ENCODE data around the gene SIRT7.

SIRT7 gene

DNA sequence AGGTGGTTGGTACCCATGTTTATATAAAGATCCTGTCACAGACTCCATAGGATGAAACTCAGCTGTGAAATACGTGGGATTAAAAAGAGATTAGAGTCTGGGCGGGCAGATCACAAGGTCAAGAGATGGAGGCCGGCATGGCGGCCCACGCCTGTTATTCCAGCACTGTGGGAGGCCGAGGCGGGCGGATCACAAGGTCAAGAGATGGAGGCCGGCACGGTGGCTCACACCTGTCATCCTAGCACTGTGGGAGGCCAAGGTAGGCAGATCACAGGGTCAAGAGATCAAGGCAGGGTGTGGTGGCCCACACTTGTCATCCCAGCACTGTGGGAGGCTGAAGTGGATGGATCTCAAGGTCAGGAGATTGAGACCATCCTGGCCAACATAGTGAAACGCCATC, 22.6 kb downstream of the SIRT7 start:
- Histone ChIP-seq H3K79me2 (peaks cover 8% of the 10 kb centered on the region), H3K27ac (no peak overlapping the region), H3K9ac (no peak overlapping the region), H3K4me1 (peaks cover 6% of the 10 kb centered on the region), H3K4me3 (ENCODE audit: low read depth, low read length) (no peak overlapping the region), H2AFZ (no peak overlapping the region), H3K27me3 (ENCODE audit: control insufficient read depth, insufficient read depth, low read length) (no peaks in the 10 kb centered on the region), H3K36me3 (ENCODE audit: control insufficient read depth, insufficient read depth, low read length) (no peaks in the 10 kb centered on the region), H3K9me3 (ENCODE audit: control insufficient read depth, low read length) (no peaks in the 10 kb centered on the region), H3K4me2 (ENCODE audit: low read length) (no peak overlapping the region)
- TF ChIP-seq CTCF (IDR thresholded peaks at IDR 0.05) = no peak

- Histone ChIP-seq H3K4me2 (ENCODE audit: low read length) (no peak overlapping the region), H3K9me3 (ENCODE audit: control insufficient read depth, low read length) (no peaks in the 10 kb centered on the region), H3K36me3 (ENCODE audit: control insufficient read depth, insufficient read depth, low read length) (no peaks in the 10 kb centered on the region), H3K9ac (no peak overlapping the region), H3K4me3 (ENCODE audit: low read depth, low read length) (peak overlapping the region; percentile 54), H2AFZ (no peak overlapping the region), H3K79me2 (peaks cover 15% of the 10 kb centered on the region), H3K4me1 (peaks cover 12% of the 10 kb centered on the region), H3K27ac (no peak overlapping the region), H3K27me3 (ENCODE audit: control insufficient read depth, insufficient read depth, low read length) (no peaks in the 10 kb centered on the region)
- no peak for TF ChIP-seq CTCF (IDR thresholded peaks at IDR 0.05)
Measured at GRCh38 chr17:81891303-81891552, 26.7 kb downstream of the SIRT7 start.

GRCh38 chr17:81890447-81891302, 27.3 kb downstream of the SIRT7 start:
- no peak overlapping the region for H3K27ac ChIP-seq
- no peak overlapping the region for H2AFZ ChIP-seq
- H3K4me3 ChIP-seq (ENCODE audit: low read depth, low read length) = peak overlapping the region; percentile 54
- no peaks in the 10 kb centered on the region for H3K9me3 ChIP-seq (ENCODE audit: control insufficient read depth, low read length)
- H3K4me2 ChIP-seq (ENCODE audit: low read length) = peak overlapping the region; percentile 62
- no peaks in the 10 kb centered on the region for H3K36me3 ChIP-seq (ENCODE audit: control insufficient read depth, insufficient read depth, low read length)
- no peaks in the 10 kb centered on the region for H3K27me3 ChIP-seq (ENCODE audit: control insufficient read depth, insufficient read depth, low read length)
- H3K9ac ChIP-seq = peak overlapping the region; percentile 33
- H3K79me2 ChIP-seq = peaks cover 15% of the 10 kb centered on the region
- TF ChIP-seq CTCF (IDR thresholded peaks at IDR 0.05) = no peak
- H3K4me1 ChIP-seq = peaks cover 12% of the 10 kb centered on the region

- H3K79me2 ChIP-seq = peaks cover 15% of the 10 kb centered on the region
- no peak overlapping the region for H3K4me3 ChIP-seq (ENCODE audit: low read depth, low read length)
- H3K9me3 ChIP-seq (ENCODE audit: control insufficient read depth, low read length) = no peaks in the 10 kb centered on the region
- H3K27me3 ChIP-seq (ENCODE audit: control insufficient read depth, insufficient read depth, low read length) = no peaks in the 10 kb centered on the region
- no peak overlapping the region for H3K9ac ChIP-seq
- H3K4me1 ChIP-seq = peaks cover 12% of the 10 kb centered on the region
- TF ChIP-seq CTCF (IDR thresholded peaks at IDR 0.05) = no peak
- no peak overlapping the region for H2AFZ ChIP-seq
- H3K36me3 ChIP-seq (ENCODE audit: control insufficient read depth, insufficient read depth, low read length) = no peaks in the 10 kb centered on the region
- H3K27ac ChIP-seq = no peak overlapping the region
- no peak overlapping the region for H3K4me2 ChIP-seq (ENCODE audit: low read length)
Measured at GRCh38 chr17:81889602-81890001, 28.4 kb downstream of the SIRT7 start.

DNA sequence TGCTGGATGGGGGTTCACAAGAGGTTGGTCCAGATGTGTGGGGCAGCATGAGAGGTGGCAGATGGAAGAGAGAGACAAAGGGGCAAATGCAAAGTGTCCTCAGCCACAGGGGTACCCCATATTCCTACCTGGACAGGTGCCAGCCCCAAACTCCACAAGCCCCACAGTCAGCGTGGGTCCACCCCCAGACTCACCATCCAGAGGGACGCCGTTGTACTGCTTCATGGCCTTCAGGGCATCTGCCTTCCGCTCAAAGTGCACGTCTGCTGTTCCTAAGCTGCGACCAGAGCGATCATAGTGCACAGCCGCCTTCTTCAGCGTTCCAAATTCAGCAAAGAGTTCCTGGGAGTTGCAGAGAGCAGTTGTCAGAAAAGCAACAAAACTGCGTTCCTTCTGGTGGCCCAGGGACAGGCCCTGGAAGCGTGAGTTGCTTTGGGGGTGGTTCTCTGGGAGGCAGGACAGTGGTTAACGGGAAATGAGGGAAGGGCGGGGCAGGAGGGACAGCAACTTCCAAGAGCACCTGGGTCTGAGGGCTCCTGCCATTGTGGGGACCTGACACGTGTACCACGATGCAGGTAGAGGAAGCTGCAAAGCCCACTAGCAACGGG, 28.9 kb downstream of the SIRT7 start:
- Histone ChIP-seq H3K36me3 (ENCODE audit: control insufficient read depth, insufficient read depth, low read length) (no peaks in the 10 kb centered on the region), H3K27ac (no peak overlapping the region), H3K4me1 (peaks cover 12% of the 10 kb centered on the region)

More for the DNA sequence above, 28.9 kb downstream of the SIRT7 start:
- Histone ChIP-seq H3K9ac (no peak overlapping the region), H3K4me2 (ENCODE audit: low read length) (no peak overlapping the region), H3K9me3 (ENCODE audit: control insufficient read depth, low read length) (no peaks in the 10 kb centered on the region), H3K4me3 (ENCODE audit: low read depth, low read length) (no peak overlapping the region), H3K27me3 (ENCODE audit: control insufficient read depth, insufficient read depth, low read length) (no peaks in the 10 kb centered on the region), H3K79me2 (peaks cover 15% of the 10 kb centered on the region), H2AFZ (no peak overlapping the region)
- no peak for TF ChIP-seq CTCF (IDR thresholded peaks at IDR 0.05)
